HL-60 (cell line): Measurements from ENCODE around the gene ADGRL2.

Source experiments
- DNase-seq, 2 experiments: peaks; one replicate each; pipeline ENCODE4 v3.0.0-alpha.2; 2010 to 2020; ENCODE audit warnings: low read depth in 1 of 2, low spot score in 1 of 2
- H3K27ac ChIP-seq: fragments of 250-450 bp; sonication (Bioruptor Pico); replicated peaks from 2 replicates; pipeline ENCODE4 v1.5.1; 2020; ENCODE audit warnings: mild to moderate bottlenecking, moderate library complexity
- H3K27me3 ChIP-seq: fragments of 250-450 bp; sonication (Bioruptor Pico); 2 replicates; pipeline ENCODE4 v1.5.1; 2021; ENCODE audit warnings: mild to moderate bottlenecking, moderate library complexity; ENCODE audit not compliant: insufficient read depth, poor library complexity, severe bottlenecking
- H3K4me3 ChIP-seq: replicated peaks from 2 replicates; pipeline ENCODE4 v1.5.1; 2011; ENCODE audit warnings: mild to moderate bottlenecking, control low read depth, low read length; ENCODE audit not compliant: insufficient read depth
- GABPA ChIP-seq: IDR thresholded peaks from 2 replicates; pipeline ENCODE4 v1.6.1; 2012; ENCODE audit warnings: low read depth
- POLR2AphosphoS5 ChIP-seq: IDR thresholded peaks from 2 replicates; pipeline ENCODE4 v1.6.1; 2012; ENCODE audit warnings: low read depth
- SPI1 ChIP-seq: IDR thresholded peaks from 2 replicates; pipeline ENCODE4 v1.6.1; 2012; ENCODE audit warnings: low read depth, mild to moderate bottlenecking, borderline replicate concordance
- TF ChIP-seq, protein P1 (sequence below): IDR thresholded peaks from 2 replicates; pipeline ENCODE4 v1.6.1; 2012; ENCODE audit warnings: low read depth; ENCODE audit not compliant: insufficient replicate concordance
- TF ChIP-seq, protein P2 (sequence below): IDR thresholded peaks from one replicate; pipeline ENCODE4 v1.5.1; 2011; ENCODE audit warnings: low read length, control low read depth, inconsistent platforms; ENCODE audit not compliant: insufficient read depth

The ADGRL2 gene

DNA sequence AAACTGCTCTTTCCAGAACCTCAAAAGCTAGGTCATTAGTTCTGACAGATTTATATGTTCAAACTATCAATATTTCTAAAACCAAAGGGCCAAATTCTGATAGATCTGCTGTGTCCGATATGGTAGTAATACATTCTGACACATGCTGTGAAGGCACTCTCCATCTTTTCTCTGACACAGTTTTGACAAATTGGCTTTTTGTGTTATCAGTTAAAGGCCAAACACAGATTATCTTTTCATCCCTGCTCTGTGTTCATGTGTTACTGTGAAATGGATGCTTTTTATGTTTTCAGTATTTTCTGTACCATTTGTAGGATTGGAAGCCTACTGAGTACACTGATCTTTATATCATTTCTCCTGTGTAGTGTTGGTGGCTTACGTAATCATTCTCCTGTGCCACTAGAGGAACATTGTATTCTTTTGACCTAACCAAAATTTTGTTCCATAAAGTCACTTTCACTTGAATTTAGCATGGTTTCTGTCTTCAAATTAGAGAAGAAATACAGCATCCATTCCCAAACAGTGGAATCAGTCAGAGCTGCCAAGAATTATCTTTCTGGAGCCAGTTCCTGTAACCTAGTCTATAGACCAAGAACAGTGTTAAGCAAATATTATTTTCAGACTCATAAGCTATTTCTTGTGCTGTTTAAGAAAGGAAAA, 137.2 kb downstream of the ADGRL2 start:
- Histone ChIP-seq H3K27me3 (no peaks in the 10 kb centered on the region), H3K27ac (no peak overlapping the region), H3K4me3 (no peak overlapping the region)
- TF ChIP-seq SPI1 = no peak
- TF ChIP-seq GABPA = no peak
- TF ChIP-seq, protein P1, sequence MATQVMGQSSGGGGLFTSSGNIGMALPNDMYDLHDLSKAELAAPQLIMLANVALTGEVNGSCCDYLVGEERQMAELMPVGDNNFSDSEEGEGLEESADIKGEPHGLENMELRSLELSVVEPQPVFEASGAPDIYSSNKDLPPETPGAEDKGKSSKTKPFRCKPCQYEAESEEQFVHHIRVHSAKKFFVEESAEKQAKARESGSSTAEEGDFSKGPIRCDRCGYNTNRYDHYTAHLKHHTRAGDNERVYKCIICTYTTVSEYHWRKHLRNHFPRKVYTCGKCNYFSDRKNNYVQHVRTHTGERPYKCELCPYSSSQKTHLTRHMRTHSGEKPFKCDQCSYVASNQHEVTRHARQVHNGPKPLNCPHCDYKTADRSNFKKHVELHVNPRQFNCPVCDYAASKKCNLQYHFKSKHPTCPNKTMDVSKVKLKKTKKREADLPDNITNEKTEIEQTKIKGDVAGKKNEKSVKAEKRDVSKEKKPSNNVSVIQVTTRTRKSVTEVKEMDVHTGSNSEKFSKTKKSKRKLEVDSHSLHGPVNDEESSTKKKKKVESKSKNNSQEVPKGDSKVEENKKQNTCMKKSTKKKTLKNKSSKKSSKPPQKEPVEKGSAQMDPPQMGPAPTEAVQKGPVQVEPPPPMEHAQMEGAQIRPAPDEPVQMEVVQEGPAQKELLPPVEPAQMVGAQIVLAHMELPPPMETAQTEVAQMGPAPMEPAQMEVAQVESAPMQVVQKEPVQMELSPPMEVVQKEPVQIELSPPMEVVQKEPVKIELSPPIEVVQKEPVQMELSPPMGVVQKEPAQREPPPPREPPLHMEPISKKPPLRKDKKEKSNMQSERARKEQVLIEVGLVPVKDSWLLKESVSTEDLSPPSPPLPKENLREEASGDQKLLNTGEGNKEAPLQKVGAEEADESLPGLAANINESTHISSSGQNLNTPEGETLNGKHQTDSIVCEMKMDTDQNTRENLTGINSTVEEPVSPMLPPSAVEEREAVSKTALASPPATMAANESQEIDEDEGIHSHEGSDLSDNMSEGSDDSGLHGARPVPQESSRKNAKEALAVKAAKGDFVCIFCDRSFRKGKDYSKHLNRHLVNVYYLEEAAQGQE = no peak
- TF ChIP-seq, protein P2, sequence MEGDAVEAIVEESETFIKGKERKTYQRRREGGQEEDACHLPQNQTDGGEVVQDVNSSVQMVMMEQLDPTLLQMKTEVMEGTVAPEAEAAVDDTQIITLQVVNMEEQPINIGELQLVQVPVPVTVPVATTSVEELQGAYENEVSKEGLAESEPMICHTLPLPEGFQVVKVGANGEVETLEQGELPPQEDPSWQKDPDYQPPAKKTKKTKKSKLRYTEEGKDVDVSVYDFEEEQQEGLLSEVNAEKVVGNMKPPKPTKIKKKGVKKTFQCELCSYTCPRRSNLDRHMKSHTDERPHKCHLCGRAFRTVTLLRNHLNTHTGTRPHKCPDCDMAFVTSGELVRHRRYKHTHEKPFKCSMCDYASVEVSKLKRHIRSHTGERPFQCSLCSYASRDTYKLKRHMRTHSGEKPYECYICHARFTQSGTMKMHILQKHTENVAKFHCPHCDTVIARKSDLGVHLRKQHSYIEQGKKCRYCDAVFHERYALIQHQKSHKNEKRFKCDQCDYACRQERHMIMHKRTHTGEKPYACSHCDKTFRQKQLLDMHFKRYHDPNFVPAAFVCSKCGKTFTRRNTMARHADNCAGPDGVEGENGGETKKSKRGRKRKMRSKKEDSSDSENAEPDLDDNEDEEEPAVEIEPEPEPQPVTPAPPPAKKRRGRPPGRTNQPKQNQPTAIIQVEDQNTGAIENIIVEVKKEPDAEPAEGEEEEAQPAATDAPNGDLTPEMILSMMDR = no peak
- no peak for TF ChIP-seq POLR2AphosphoS5
- DNase-seq = no peak

DNA sequence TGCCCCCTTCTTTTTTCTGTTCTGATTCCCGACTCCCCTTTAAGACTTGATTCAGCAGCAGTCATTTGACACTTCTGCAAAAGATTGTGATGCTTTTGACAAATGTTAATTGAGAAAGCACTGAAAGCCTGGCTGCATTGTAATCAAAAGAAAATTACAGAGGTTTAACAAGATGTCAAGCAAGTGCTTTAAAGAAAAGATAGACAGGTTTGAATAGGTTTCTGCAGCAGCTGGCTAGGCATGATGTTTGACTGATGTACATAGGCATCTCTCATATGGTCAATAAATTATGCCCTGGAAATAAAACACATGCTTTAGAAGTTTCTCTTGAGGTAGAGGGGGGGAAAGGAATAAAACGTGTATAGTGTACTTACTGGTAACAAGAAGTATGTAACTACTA, 147.8 kb downstream of the ADGRL2 start:
- no peaks in the 10 kb centered on the region for H3K27me3 ChIP-seq
- no peak overlapping the region for H3K4me3 ChIP-seq
- no peak overlapping the region for H3K27ac ChIP-seq
- no peak for TF ChIP-seq SPI1
- TF ChIP-seq GABPA = no peak
- DNase-seq = no peak

DNA sequence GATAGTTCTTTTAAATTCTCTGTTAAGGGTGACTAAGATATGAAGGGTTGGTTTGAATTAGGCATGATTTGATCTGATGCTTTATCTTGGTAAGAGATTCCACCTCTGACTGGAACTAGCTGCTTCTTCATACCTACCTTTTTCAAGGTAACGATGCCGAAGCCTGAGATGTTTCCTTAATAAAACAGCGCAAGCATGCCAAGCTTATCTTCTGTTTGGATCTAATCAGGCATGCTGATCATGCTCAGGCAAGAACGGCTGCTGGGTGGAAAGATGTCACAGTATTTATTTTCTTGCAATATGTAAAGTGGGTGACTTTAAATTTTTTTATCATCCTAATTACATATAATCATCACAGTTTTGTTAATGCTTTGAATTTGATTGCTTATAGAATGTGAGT, 148.7 kb downstream of the ADGRL2 start:
- Histone ChIP-seq H3K27me3 (no peaks in the 10 kb centered on the region), H3K4me3 (no peak overlapping the region), H3K27ac (no peak overlapping the region)
- TF ChIP-seq, protein P1 = no peak
- TF ChIP-seq SPI1 (no peak), POLR2AphosphoS5 (no peak), GABPA (no peak)
- TF ChIP-seq, protein P2 = no peak
- DNase-seq = no peak

DNA sequence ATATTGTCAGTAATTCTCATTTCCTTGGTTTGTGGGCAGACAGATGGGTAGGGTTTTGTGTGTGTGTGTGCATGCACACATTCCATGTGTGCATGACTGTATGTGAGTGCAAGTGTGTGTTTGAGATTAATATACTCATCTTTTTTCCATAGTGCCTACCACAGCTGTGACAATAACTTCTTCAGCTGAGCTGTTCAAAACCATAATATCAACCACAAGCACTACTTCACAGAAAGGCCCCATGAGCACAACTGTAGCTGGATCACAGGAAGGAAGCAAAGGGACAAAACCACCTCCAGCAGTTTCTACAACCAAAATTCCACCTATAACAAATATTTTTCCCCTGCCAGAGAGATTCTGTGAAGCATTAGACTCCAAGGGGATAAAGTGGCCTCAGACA, 149.3 kb downstream of the ADGRL2 start:
- no peak overlapping the region for H3K27ac ChIP-seq
- DNase-seq = no peak
- H3K27me3 ChIP-seq = no peaks in the 10 kb centered on the region
- TF ChIP-seq, protein P2 = no peak
- TF ChIP-seq GABPA = no peak
- TF ChIP-seq, protein P1 = no peak
- no peak for TF ChIP-seq POLR2AphosphoS5
- TF ChIP-seq SPI1 = no peak
- H3K4me3 ChIP-seq = no peak overlapping the region
